Tibial nerve (tissue), 4 donors: Measurements from ENCODE around the gene CDKN2C. TPM values are rescaled to one million over a fixed set of nuclear protein-coding genes. Genes with fewer than 3 reads are reported as not detected.
A peak's percentile ranks its signal among the peaks of the same experiment; 100 is the strongest.

Experiments
- DNase-seq, 2 donors: peaks; one replicate each; pipeline ENCODE4 v3.0.0-alpha.2; 2019; ENCODE audit warnings: low spot score in 2 of 2
- H3K27ac ChIP-seq, 4 donors: fragments of 200-600 bp; sonication (generic) in 3 of 4; one replicate each; pipeline ENCODE4 v1.5.1; 2017 to 2019; ENCODE audit warnings: mild to moderate bottlenecking in 1 of 4
- H3K27me3 ChIP-seq, 2 donors: fragments of 200-600 bp; sonication (generic) in 1 of 2; one replicate each; pipeline versions ENCODE4 v1.5.1 to v1.6.0; 2017 to 2019
- H3K36me3 ChIP-seq, 3 donors: fragments of 200-600 bp; sonication (generic); one replicate each; pipeline ENCODE4 v1.5.1; 2018 to 2019
- H3K4me1 ChIP-seq, 4 donors: fragments of 200-600 bp; sonication (generic) in 3 of 4; one replicate each; pipeline ENCODE4 v1.5.1; 2017 to 2019
- H3K4me3 ChIP-seq, 4 donors: fragments of 200-600 bp; sonication (generic) in 3 of 4; one replicate each; pipeline ENCODE4 v1.5.1; 2017 to 2019; ENCODE audit warnings: mild to moderate bottlenecking in 1 of 4, moderate library complexity in 1 of 4
- H3K9me3 ChIP-seq, 4 donors: fragments of 200-600 bp; sonication (generic) in 3 of 4; one replicate each; pipeline ENCODE4 v1.5.1; 2017 to 2019
- CTCF ChIP-seq, 5 experiments: fragments of 200-600 bp in 3 of 5; fragments of 450-650 bp in 2 of 5; sonication (generic) in 3 of 5; IDR thresholded peaks; one replicate each; pipeline ENCODE4 v1.5.1; 2016 to 2019; ENCODE audit warnings: antibody characterized with exemption in 5 of 5, mild to moderate bottlenecking in 3 of 5, moderate library complexity in 2 of 5
- EP300 ChIP-seq, 2 donors: sonication (generic); formaldehyde crosslinking; IDR thresholded peaks; one replicate each; pipeline ENCODE4 v1.6.1; 2017; ENCODE audit warnings: antibody characterized with exemption in 2 of 2, mild to moderate bottlenecking in 1 of 2
- POLR2A ChIP-seq, 2 donors: fragments of 450-650 bp; IDR thresholded peaks; one replicate each; pipeline ENCODE4 v1.6.1; 2017; ENCODE audit warnings: antibody characterized with exemption in 2 of 2, mild to moderate bottlenecking in 2 of 2, moderate library complexity in 2 of 2
- WGBS, 2 donors: methylation state at CpG; one replicate each; pipeline ENCODE4 v1.1.5; 2018; 5-methylcytosine and 5-hydroxymethylcytosine counted together
- total RNA-seq, 4 donors: library from RNA; depleted of rRNA; stranded (reverse); fragments of >200 nt; gene quantifications; one replicate each; pipeline ENCODE4 v1.1.0, GENCODE V29; 2016

CDKN2C gene
- total RNA-seq, 4 donors from 2014 or later, result 16.1 to 30.2 (median 28.5) TPM

GRCh38 chr1:50985094-50985493 is 15.0 kb downstream of the CDKN2C start:
- 33 to 53% methylated on average over 1 of the region's 1 CpG for WGBS, 2 donors
- TF ChIP-seq EP300 (IDR thresholded peaks at IDR 0.05) (no peak), CTCF (IDR thresholded peaks at IDR 0.05) (no peak), POLR2A (IDR thresholded peaks at IDR 0.05) (no peak)
- DNase-seq, result no peak
- Histone ChIP-seq H3K4me3 (no peak overlapping the region), H3K27ac (peak overlapping the region in 2 of 4 donors; percentile 2 to 28), H3K36me3 (no peaks in the 10 kb centered on the region), H3K4me1 (no peaks in the 10 kb centered on the region), H3K27me3 (no peaks in the 10 kb centered on the region), H3K9me3 (no peaks in the 10 kb centered on the region)

- Histone ChIP-seq H3K4me1 (no peaks in the 10 kb centered on the region), H3K4me3 (no peak overlapping the region), H3K27me3 (no peaks in the 10 kb centered on the region), H3K36me3 (no peaks in the 10 kb centered on the region), H3K9me3 (no peaks in the 10 kb centered on the region), H3K27ac (no peak overlapping the region)
- TF ChIP-seq EP300 (IDR thresholded peaks at IDR 0.05), result no peak
- no peak for TF ChIP-seq POLR2A (IDR thresholded peaks at IDR 0.05)
- no peak for TF ChIP-seq CTCF (IDR thresholded peaks at IDR 0.05)
- no peak for DNase-seq
- WGBS, 2 donors, result 72% methylated on average over 4 of the region's 4 CpGs
These were observed 16.6 kb downstream of the CDKN2C start for GRCh38 chr1:50986653-50987052.

- no peaks in the 10 kb centered on the region for H3K36me3 ChIP-seq
- TF ChIP-seq POLR2A (IDR thresholded peaks at IDR 0.05) (no peak), CTCF (IDR thresholded peaks at IDR 0.05) (no peak), EP300 (IDR thresholded peaks at IDR 0.05) (no peak)
- H3K4me1 ChIP-seq, result no peaks in the 10 kb centered on the region
- H3K9me3 ChIP-seq, result no peaks in the 10 kb centered on the region
- DNase-seq, result no peak
- no peak overlapping the region for H3K4me3 ChIP-seq
- no peak overlapping the region for H3K27ac ChIP-seq
- WGBS, 2 donors, result 83 to 85% methylated on average over 2 of the region's 2 CpGs
- H3K27me3 ChIP-seq, result no peaks in the 10 kb centered on the region
These were observed 19.6 kb downstream of the CDKN2C start for GRCh38 chr1:50989694-50990093.

GRCh38 chr1:50992532-50993318 is 22.7 kb downstream of the CDKN2C start:
- H3K27me3 ChIP-seq, result no peaks in the 10 kb centered on the region
- no peak for TF ChIP-seq POLR2A (IDR thresholded peaks at IDR 0.05)
- TF ChIP-seq CTCF (IDR thresholded peaks at IDR 0.05), result no peak
- no peak for TF ChIP-seq EP300 (IDR thresholded peaks at IDR 0.05)
- 87 to 89% methylated on average over 3 of the region's 3 CpGs for WGBS, 2 donors
- no peak for DNase-seq
- no peak overlapping the region for H3K27ac ChIP-seq
- no peaks in the 10 kb centered on the region for H3K4me1 ChIP-seq
- H3K36me3 ChIP-seq, result no peaks in the 10 kb centered on the region
- H3K9me3 ChIP-seq, result no peaks in the 10 kb centered on the region
- H3K4me3 ChIP-seq, result no peak overlapping the region

GRCh38 chr1:50993645-50994044 is 23.6 kb downstream of the CDKN2C start:
- 95% methylated on average over 3 of the region's 3 CpGs for WGBS, 2 donors
- TF ChIP-seq EP300 (IDR thresholded peaks at IDR 0.05) (no peak), POLR2A (IDR thresholded peaks at IDR 0.05) (no peak), CTCF (IDR thresholded peaks at IDR 0.05) (no peak)
- no peak overlapping the region for H3K4me3 ChIP-seq
- H3K36me3 ChIP-seq, result no peaks in the 10 kb centered on the region
- no peak for DNase-seq
- H3K4me1 ChIP-seq, result no peaks in the 10 kb centered on the region
- no peaks in the 10 kb centered on the region for H3K9me3 ChIP-seq
- no peak overlapping the region for H3K27ac ChIP-seq
- H3K27me3 ChIP-seq, result no peaks in the 10 kb centered on the region
